Neutrophil (primary cell): ENCODE data around the gene TUB.

Experiments
- H3K27ac ChIP-seq: fragments of 200-600 bp; sonication (generic); 2 replicates; pipeline ENCODE4 v1.5.1; 2016; ENCODE audit warnings: mild to moderate bottlenecking, moderate library complexity
- H3K27me3 ChIP-seq: fragments of 200-600 bp; sonication (generic); 2 replicates; pipeline ENCODE4 v1.6.0; 2016; ENCODE audit warnings: mild to moderate bottlenecking
- H3K36me3 ChIP-seq: fragments of 200-600 bp; sonication (generic); 2 replicates; pipeline ENCODE4 v1.5.1; 2017
- H3K4me1 ChIP-seq, 2 experiments: fragments of 200-600 bp in 1 of 2; sonication (generic) in 1 of 2; 1 replicate in 1 of 2; 2 replicates in 1 of 2; pipeline versions ENCODE4 v1.5.1 to v1.6.1; 2013 to 2016; ENCODE audit warnings: low read depth in 1 of 2, low read length in 1 of 2, mild to moderate bottlenecking in 1 of 2, moderate library complexity in 1 of 2; ENCODE audit not compliant: control insufficient read depth in 1 of 2, insufficient read depth in 1 of 2
- H3K4me3 ChIP-seq, 2 experiments: fragments of 200-600 bp in 1 of 2; sonication (generic) in 1 of 2; 1 replicate in 1 of 2; 2 replicates in 1 of 2; pipeline ENCODE4 v1.5.1; 2013 to 2016; ENCODE audit warnings: low read depth in 1 of 2, low read length in 1 of 2, mild to moderate bottlenecking in 1 of 2, moderate library complexity in 1 of 2
- H3K9me3 ChIP-seq: fragments of 200-600 bp; sonication (generic); 2 replicates; pipeline ENCODE4 v1.5.1; 2016
- TF ChIP-seq, protein P1 (sequence below): fragments of 200-600 bp; sonication (generic); IDR thresholded peaks from 2 replicates; pipeline ENCODE4 v1.5.1; 2016; ENCODE audit warnings: antibody characterized with exemption

TUB gene

GRCh38 chr11:8036986-8037385, 44.0 kb upstream of the TUB start:
- H3K36me3 ChIP-seq: no peaks in the 10 kb centered on the region
- H3K27ac ChIP-seq: no peak overlapping the region
- TF ChIP-seq, protein P1, sequence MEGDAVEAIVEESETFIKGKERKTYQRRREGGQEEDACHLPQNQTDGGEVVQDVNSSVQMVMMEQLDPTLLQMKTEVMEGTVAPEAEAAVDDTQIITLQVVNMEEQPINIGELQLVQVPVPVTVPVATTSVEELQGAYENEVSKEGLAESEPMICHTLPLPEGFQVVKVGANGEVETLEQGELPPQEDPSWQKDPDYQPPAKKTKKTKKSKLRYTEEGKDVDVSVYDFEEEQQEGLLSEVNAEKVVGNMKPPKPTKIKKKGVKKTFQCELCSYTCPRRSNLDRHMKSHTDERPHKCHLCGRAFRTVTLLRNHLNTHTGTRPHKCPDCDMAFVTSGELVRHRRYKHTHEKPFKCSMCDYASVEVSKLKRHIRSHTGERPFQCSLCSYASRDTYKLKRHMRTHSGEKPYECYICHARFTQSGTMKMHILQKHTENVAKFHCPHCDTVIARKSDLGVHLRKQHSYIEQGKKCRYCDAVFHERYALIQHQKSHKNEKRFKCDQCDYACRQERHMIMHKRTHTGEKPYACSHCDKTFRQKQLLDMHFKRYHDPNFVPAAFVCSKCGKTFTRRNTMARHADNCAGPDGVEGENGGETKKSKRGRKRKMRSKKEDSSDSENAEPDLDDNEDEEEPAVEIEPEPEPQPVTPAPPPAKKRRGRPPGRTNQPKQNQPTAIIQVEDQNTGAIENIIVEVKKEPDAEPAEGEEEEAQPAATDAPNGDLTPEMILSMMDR: no peak
- no peaks in the 10 kb centered on the region for H3K4me1 ChIP-seq
- no peak overlapping the region for H3K4me3 ChIP-seq
- H3K9me3 ChIP-seq: no peaks in the 10 kb centered on the region
- H3K27me3 ChIP-seq: peaks cover 35% of the 10 kb centered on the region

DNA sequence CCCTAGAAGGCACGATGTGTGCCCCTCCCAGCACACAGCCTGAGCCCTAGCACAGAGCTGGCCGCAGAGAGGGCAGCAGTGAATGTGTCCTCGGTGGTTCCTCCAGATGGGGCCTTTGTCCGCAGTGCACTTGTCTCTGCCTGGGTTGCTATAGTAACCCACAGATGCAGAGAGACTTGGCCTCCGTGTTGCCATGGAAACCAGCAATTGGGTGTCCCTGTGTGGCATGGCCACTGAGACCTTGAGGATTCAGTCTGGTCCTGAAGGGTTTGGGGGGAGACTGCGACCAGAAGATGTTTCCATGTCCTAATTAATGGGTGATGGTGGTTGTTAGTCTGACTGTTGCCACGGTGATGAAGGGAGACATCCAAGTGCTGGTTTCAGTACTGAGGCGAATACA, 42.6 kb upstream of the TUB start:
- TF ChIP-seq, protein P1: no peak
- Histone ChIP-seq H3K36me3 (no peaks in the 10 kb centered on the region), H3K4me1 (no peaks in the 10 kb centered on the region), H3K27ac (no peak overlapping the region), H3K4me3 (no peak overlapping the region), H3K9me3 (no peaks in the 10 kb centered on the region), H3K27me3 (peaks cover 34% of the 10 kb centered on the region)

GRCh38 chr11:8038811-8039529, 42.0 kb upstream of the TUB start:
- H3K4me3 ChIP-seq: no peak overlapping the region
- H3K9me3 ChIP-seq: no peaks in the 10 kb centered on the region
- no peaks in the 10 kb centered on the region for H3K4me1 ChIP-seq
- no peaks in the 10 kb centered on the region for H3K36me3 ChIP-seq
- TF ChIP-seq, protein P1: no peak
- H3K27ac ChIP-seq: no peak overlapping the region
- H3K27me3 ChIP-seq: peaks cover 34% of the 10 kb centered on the region

DNA sequence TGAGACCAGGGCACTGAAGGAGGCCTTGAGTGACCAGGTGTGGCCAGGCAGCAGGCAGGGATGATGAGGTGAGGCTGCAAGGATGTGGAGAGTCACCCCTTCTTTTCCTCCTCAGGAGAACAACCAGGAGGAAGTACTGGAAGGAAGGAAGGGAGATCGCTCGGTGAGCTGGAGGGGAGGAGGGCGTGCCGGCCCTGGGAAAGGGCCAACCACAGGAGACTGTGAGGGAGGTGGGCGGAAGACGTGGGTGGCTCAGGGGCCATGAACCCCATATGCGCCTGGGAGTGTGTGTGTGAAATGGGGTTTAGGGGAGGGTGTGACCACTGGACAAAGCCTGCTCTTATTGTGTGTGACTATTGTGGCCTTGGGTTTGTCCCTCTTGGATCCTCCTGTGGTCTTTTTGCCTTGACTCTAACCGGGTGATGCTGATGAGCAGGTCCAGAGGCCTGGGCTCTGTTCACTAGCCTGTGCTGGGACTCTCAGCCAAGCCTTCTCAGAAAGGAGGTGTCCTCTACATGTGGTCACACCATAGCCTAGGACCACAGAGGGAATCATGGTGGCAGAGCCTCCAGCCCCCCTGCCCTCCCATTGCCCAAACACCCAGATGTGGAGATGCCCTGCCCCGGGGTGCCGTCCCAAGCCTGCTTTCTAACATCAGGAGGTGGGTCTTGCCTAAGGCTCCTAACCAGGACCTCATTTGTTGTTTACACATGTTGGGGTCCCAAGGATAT, 41.3 kb upstream of the TUB start:
- Histone ChIP-seq H3K27me3 (peaks cover 32% of the 10 kb centered on the region), H3K36me3 (no peaks in the 10 kb centered on the region), H3K9me3 (no peaks in the 10 kb centered on the region), H3K4me1 (no peaks in the 10 kb centered on the region), H3K4me3 (no peak overlapping the region), H3K27ac (no peak overlapping the region)
- TF ChIP-seq, protein P1: no peak

DNA sequence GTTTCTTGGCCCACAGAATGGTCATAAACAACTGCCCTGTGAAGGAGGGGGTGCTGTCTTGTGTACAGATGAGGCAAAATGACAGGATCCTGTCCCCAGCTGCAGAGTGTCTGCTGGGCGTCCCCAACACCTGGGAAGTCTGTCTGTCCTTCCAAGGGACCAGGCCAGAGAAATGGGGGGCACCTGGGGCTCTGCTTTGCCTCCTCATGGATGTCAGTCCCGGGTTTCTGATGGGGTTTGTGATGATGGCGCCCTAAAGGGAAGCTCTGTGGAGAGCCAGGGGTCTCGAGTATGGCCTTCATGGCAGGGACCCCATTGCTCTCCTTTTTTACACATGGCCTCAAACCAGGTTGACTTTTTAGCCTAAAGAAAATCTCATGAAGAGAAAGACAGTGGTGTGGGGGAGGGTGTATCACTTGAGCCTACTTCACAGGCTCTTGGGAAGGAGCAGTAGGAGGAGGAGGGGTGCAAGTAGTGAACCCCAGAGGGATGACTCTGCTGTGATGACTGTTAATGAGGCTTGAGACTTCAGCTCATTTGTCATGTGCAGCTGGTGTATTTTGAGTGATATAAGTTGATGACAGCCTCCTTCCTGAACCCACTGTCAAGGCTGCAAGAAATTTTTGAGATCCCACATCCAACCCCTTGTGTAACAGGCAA, 40.6 kb upstream of the TUB start:
- Histone ChIP-seq H3K36me3 (no peaks in the 10 kb centered on the region), H3K27me3 (peaks cover 35% of the 10 kb centered on the region), H3K4me1 (no peaks in the 10 kb centered on the region), H3K9me3 (no peaks in the 10 kb centered on the region), H3K27ac (no peak overlapping the region), H3K4me3 (no peak overlapping the region)
- TF ChIP-seq, protein P1: no peak
